Bone marrow (tissue), 2 donors: ENCODE data around the gene PAQR8.
"Not testable (repeated sequence)": the region's sequence is repeated elsewhere in the genome, so short reads cannot be mapped to it uniquely, and the experiment has no call there.

ENCODE experiments used
- DNase-seq, 2 donors: peaks; one replicate each; lab custom pipeline; 2025; lab: John Stamatoyannopoulos, UW

PAQR8 gene

GRCh38 chr6:52377538-52378221 is 15.7 kb downstream of the PAQR8 start:
- peak in 1 of 2 donors; percentile 21 for DNase-seq

GRCh38 chr6:52381249-52381648 is 19.3 kb downstream of the PAQR8 start:
- DNase-seq, result no peak

GRCh38 chr6:52384145-52384766 is 22.3 kb downstream of the PAQR8 start:
- DNase-seq, result no peak

GRCh38 chr6:52385074-52385473 is 23.1 kb downstream of the PAQR8 start:
- DNase-seq, result no peak

DNA sequence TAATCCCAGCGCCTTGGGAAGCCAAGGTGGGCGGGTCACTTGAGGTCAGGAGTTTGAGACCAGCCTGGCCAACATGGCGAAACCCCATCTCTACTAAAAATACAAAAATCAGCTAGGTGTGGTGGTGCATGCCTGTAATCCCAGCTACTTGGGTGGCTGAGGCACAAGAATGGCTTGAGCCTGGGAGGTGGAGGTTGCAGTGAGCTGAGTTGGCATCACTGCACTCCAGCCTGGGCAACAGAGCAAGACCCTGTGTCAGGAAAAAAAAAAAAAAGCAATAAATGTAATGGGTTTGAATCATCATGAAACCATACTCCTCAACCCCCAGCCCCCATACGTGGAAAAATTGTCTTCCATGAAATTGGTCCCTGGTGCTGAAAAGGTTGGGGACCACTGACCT is 26.2 kb downstream of the PAQR8 start:
- DNase-seq, result not testable (repeated sequence)

- no peak for DNase-seq
These were observed 26.8 kb downstream of the PAQR8 start for GRCh38 chr6:52388790-52389189.

GRCh38 chr6:52389264-52389625 is 27.3 kb downstream of the PAQR8 start:
- no peak for DNase-seq

- peak in 1 of 2 donors; percentile 1 for DNase-seq
These were observed 27.8 kb downstream of the PAQR8 start for GRCh38 chr6:52389626-52390360.

- DNase-seq, result peak in 1 of 2 donors; percentile 63
These were observed 28.4 kb downstream of the PAQR8 start for GRCh38 chr6:52390361-52390727.

GRCh38 chr6:52391599-52391998 is 29.6 kb downstream of the PAQR8 start:
- DNase-seq, result no peak

DNA sequence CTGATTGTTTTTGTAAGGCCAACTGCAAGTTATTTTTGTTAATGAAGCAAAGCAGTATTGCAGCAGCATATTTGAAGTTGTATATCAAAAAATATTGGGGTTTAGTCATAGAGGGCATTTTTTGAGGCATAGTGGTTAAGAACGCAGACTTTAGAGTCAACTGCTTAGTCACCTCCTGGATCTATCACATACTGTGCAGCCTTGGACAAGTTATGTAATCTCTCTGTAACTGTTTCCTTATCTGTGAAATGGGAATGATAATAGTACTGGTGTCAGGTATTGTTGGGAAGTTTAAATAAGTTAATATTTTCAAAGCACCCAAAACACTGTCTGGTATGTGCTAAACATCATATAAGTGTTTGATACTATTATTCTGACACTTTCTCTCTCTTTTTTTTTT is 31.0 kb downstream of the PAQR8 start:
- no peak for DNase-seq

GRCh38 chr6:52393780-52394179 is 31.8 kb downstream of the PAQR8 start:
- DNase-seq, result no peak

GRCh38 chr6:52394251-52394666 is 32.3 kb downstream of the PAQR8 start:
- no peak for DNase-seq

GRCh38 chr6:52395969-52396368 is 34.0 kb downstream of the PAQR8 start:
- no peak for DNase-seq

- DNase-seq, result peak in 1 of 2 donors; percentile 30
These were observed 37.8 kb downstream of the PAQR8 start for GRCh38 chr6:52399511-52400312.

- DNase-seq, result no peak
These were observed 38.5 kb downstream of the PAQR8 start for GRCh38 chr6:52400313-52401041.

GRCh38 chr6:52403086-52403485 is 41.1 kb downstream of the PAQR8 start:
- no peak for DNase-seq

DNA sequence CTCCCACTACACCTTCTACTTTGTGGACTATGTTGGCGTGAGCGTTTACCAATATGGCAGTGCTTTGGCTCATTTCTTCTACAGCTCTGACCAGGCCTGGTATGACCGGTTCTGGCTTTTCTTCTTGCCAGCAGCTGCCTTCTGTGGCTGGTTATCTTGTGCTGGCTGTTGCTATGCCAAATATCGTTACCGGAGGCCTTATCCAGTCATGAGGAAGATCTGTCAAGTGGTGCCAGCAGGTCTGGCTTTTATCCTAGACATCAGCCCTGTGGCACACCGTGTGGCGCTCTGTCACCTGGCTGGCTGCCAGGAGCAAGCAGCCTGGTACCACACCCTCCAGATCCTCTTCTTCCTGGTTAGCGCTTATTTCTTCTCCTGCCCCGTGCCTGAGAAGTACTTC is 41.7 kb downstream of the PAQR8 start:
- no peak for DNase-seq

- DNase-seq, result no peak
These were observed 43.3 kb downstream of the PAQR8 start for GRCh38 chr6:52405243-52405642.

GRCh38 chr6:52407467-52407866 is 45.5 kb downstream of the PAQR8 start:
- peak in 1 of 2 donors; percentile 34 for DNase-seq

DNA sequence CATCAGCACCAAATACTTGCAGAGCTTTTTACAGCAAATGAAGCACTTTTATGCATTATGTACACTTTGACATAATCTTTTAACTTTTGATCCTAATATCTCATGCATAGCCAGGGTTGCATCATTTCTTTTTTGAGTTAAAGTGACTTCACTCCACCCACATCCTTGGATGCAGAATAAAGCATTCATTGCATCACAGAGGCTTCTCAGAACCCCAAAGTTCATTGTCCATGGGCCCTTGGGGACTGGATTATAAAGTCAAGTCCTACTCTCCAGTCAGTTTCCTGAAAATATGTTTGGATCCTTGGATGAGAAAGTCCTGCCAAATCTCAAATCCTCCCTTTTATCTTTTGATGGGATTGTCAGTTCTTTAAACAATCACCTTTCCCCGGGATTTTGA is 47.5 kb downstream of the PAQR8 start:
- no peak for DNase-seq

DNA sequence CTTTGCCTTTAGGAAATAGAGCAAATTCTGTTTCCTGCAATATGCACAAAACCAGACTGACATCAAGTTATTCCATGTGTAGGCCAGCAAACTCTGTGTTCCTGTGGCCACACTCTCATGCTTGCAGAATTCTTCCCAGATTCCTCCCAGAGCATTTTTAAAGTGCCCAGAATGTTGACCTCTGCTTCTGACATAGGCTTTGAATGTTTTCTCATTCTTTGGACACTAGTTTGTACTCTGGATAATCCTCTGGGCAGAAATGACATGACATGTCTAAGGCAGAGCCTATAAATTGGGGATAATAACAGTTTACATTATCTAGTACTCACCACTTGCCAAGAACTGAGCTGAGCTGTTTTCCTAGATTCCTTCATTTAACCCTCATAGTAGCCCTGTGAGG is 49.0 kb downstream of the PAQR8 start:
- no peak for DNase-seq
